GM12878 (cell line): ENCODE data around the gene DIP2B. TPM values are rescaled to one million over a fixed set of nuclear protein-coding genes. Genes with fewer than 3 reads are reported as not detected.

ENCODE experiments used
- ATAC-seq: fragments of 200-7000 bp; cut with Tn5 transposase; 3 replicates; pipeline ENCODE4 v1.9.1; 2020; ENCODE audit warnings: mild to moderate bottlenecking, moderate library complexity
- BruUV-seq: library from RNA; stranded (reverse); fragments of 400-500 nt; replicated peaks from 2 replicates; lab custom pipeline; 2021; lab: Mats Ljungman, UMichigan
- CTCF ChIA-PET: fragments of 300-600 bp; sonication (Branson Sonifier 250); formaldehyde crosslinking; extraction: SDS; loops from one replicate; lab custom pipeline; 2021; ENCODE audit warnings: inconsistent platforms; lab: Yijun Ruan, JAX
- POLR2A ChIA-PET: fragments of 350-600 bp; formaldehyde crosslinking; extraction: SDS; loops from one replicate; lab custom pipeline; 2021; ENCODE audit warnings: inconsistent platforms; lab: Charles Lee
- RAD21 ChIA-PET: fragments of 300-600 bp; sonication (Branson Sonifier 250); formaldehyde crosslinking; loops from one replicate; lab custom pipeline; 2023; ENCODE audit warnings: antibody characterized with exemption; ENCODE audit not compliant: unreplicated experiment; lab: Charles Lee
- SMC1A ChIA-PET: fragments of 300-600 bp; sonication (Branson Sonifier 250); formaldehyde crosslinking; loops from one replicate; lab custom pipeline; 2023; ENCODE audit not compliant: unreplicated experiment, uncharacterized antibody; lab: Charles Lee
- DNase-seq: peaks from one replicate; pipeline ENCODE4 v3.0.0-alpha.2; 2011; ENCODE audit warnings: low read depth, low spot score
- FAIRE-seq: peaks from 3 replicates; lab custom pipeline; 2011; peaks lifted over from hg19 to GRCh38; lab: Jason Lieb, UNC
- H2AFZ ChIP-seq: 2 replicates; pipeline ENCODE4 v1.6.0; 2011; ENCODE audit warnings: low read depth, low read length, control low read depth; ENCODE audit not compliant: control insufficient read depth
- H3K27ac ChIP-seq: 2 replicates; pipeline ENCODE4 v1.5.1; 2011; ENCODE audit warnings: control low read depth; ENCODE audit not compliant: control insufficient read depth, insufficient read depth
- H3K27me3 ChIP-seq, 2 experiments: replicated peaks in 1 of 2; 2 replicates each; pipeline versions ENCODE4 v1.6.0 to v1.6.1; 2011; ENCODE audit warnings: low read length in 1 of 2; ENCODE audit not compliant: control insufficient read depth in 2 of 2, insufficient read depth in 2 of 2
- H3K36me3 ChIP-seq, 2 experiments: 2 replicates each; pipeline ENCODE4 v1.5.1; 2011; ENCODE audit warnings: low read length in 1 of 2; ENCODE audit not compliant: control insufficient read depth in 2 of 2, insufficient read depth in 2 of 2
- H3K4me1 ChIP-seq: 2 replicates; pipeline ENCODE4 v1.6.1; 2011; ENCODE audit warnings: mild to moderate bottlenecking, low read length, moderate library complexity, mixed read lengths; ENCODE audit not compliant: control insufficient read depth, insufficient read depth
- H3K4me2 ChIP-seq: 2 replicates; pipeline ENCODE4 v1.6.0; 2011; ENCODE audit warnings: control low read depth; ENCODE audit not compliant: control insufficient read depth, insufficient read depth
- H3K4me3 ChIP-seq: fragments of 200-600 bp; sonication (generic); 2 replicates; pipeline ENCODE4 v1.5.1; 2016
- H3K79me2 ChIP-seq: 2 replicates; pipeline ENCODE4 v1.6.0; 2011; ENCODE audit warnings: low read length; ENCODE audit not compliant: control insufficient read depth, insufficient read depth
- H3K9ac ChIP-seq: 2 replicates; pipeline ENCODE4 v1.8.0; 2011; ENCODE audit warnings: low read length, control low read depth, mixed read lengths; ENCODE audit not compliant: control insufficient read depth, insufficient read depth
- H3K9me3 ChIP-seq: replicated peaks from 3 replicates; pipeline ENCODE4 v1.5.1; 2011; ENCODE audit warnings: mild to moderate bottlenecking, low read length; ENCODE audit not compliant: control insufficient read depth, insufficient read depth
- H4K20me1 ChIP-seq: 2 replicates; pipeline ENCODE4 v1.6.0; 2011; ENCODE audit not compliant: control insufficient read depth, insufficient read depth
- CEBPB ChIP-seq, 2 experiments: fragments of 150-350 bp in 1 of 2; IDR thresholded peaks; 2 replicates each; pipeline ENCODE4 v1.6.1; 2012 to 2014; ENCODE audit warnings: low read depth in 2 of 2, low read length in 2 of 2, borderline replicate concordance in 1 of 2, inconsistent platforms in 1 of 2
- EZH2 ChIP-seq: IDR thresholded peaks from 2 replicates; pipeline ENCODE4 v1.6.1; 2012; ENCODE audit warnings: low read depth, mild to moderate bottlenecking, control low read depth, inconsistent platforms, low read length, borderline replicate concordance; ENCODE audit not compliant: control insufficient read depth
- FOXM1 ChIP-seq: IDR thresholded peaks from 2 replicates; pipeline ENCODE4 v1.6.1; 2012; ENCODE audit warnings: low read depth, mild to moderate bottlenecking, inconsistent platforms, low read length, moderate library complexity
- HCFC1 ChIP-seq: fragments of 150-350 bp; IDR thresholded peaks from 2 replicates; pipeline ENCODE4 v1.6.1; 2014; ENCODE audit warnings: low read length
- NFIC ChIP-seq: IDR thresholded peaks from 2 replicates; pipeline ENCODE4 v1.6.1; 2012; ENCODE audit warnings: low read depth, mild to moderate bottlenecking, inconsistent platforms, low read length, moderate library complexity
- PAX8 ChIP-seq: fragments of 450-650 bp; IDR thresholded peaks from 2 replicates; pipeline ENCODE4 v1.6.1; 2017; ENCODE audit warnings: mild to moderate bottlenecking, moderate library complexity
- RCOR1 ChIP-seq: conservative IDR thresholded peaks from 2 replicates; pipeline ENCODE4 v1.6.1; 2012; ENCODE audit warnings: low read depth, low read length, improper control_type of control experiment
- RUNX3 ChIP-seq: IDR thresholded peaks from 2 replicates; pipeline ENCODE4 v1.6.1; 2012; ENCODE audit warnings: low read length, inconsistent platforms
- TCF12 ChIP-seq: IDR thresholded peaks from 2 replicates; pipeline ENCODE4 v1.6.1; 2011; ENCODE audit warnings: low read depth, mild to moderate bottlenecking, low read length
- YBX1 ChIP-seq: fragments of 450-650 bp; IDR thresholded peaks from 2 replicates; pipeline ENCODE4 v1.6.1; 2016; ENCODE audit warnings: antibody characterized with exemption
- YY1 ChIP-seq: IDR thresholded peaks from 2 replicates; pipeline ENCODE4 v1.6.1; 2011; ENCODE audit warnings: low read depth, mild to moderate bottlenecking, low read length
- ZNF24 ChIP-seq: fragments of 450-650 bp; IDR thresholded peaks from 2 replicates; pipeline ENCODE4 v1.6.1; 2017; ENCODE audit warnings: antibody characterized with exemption, mild to moderate bottlenecking
- ZNF384 ChIP-seq: IDR thresholded peaks from 2 replicates; pipeline ENCODE4 v1.6.1; 2012; ENCODE audit warnings: low read depth, mild to moderate bottlenecking, low read length, improper control_type of control experiment, borderline replicate concordance
- ZZZ3 ChIP-seq: IDR thresholded peaks from 2 replicates; pipeline ENCODE4 v1.6.1; 2011; ENCODE audit warnings: low read depth; ENCODE audit not compliant: control insufficient read depth, insufficient read length
- WGBS: methylation state at CpG from one replicate; pipeline ENCODE4 v1.1.6; 2016; ENCODE audit warnings: low lambda C conversion rate; ENCODE audit not compliant: insufficient replicate concordance, insufficient coverage; ENCODE audit errors: missing lambda C conversion rate; 5-methylcytosine and 5-hydroxymethylcytosine counted together
- in situ Hi-C: fragments of 300-500 bp; cut with MboI; formaldehyde crosslinking; loops from 9 replicates; pipeline ENCODE4 v1.14.3; 2018; ENCODE audit warnings: mixed read lengths
- intact Hi-C: fragments of 100-400 bp; cut with micrococcal nuclease; formaldehyde crosslinking; loops from one replicate; pipeline ENCODE4 v1.14.2; 2022; ENCODE audit not compliant: unreplicated experiment
- polyA plus RNA-seq, 11 experiments: library from polyadenylated mRNA; depleted of rRNA in 4 of 11; unstranded in 6 of 11; stranded (reverse) in 5 of 11; fragments of >200 nt; fragmentation: Nextera tagmentation in 4 of 11; fragmentation: Illumina TruSeq in 1 of 11; extraction: Ambion mirVana in 4 of 11; extraction: Trizol in 1 of 11; gene quantifications; 1 replicate in 1 of 11; 2 replicates in 10 of 11; pipeline versions ENCODE4 v1.2.1 to v1.2.3, GENCODE V29; 2011 to 2016; ENCODE audit warnings: inconsistent platforms in 2 of 11, missing spikeins in 2 of 11, low read depth in 1 of 11
- total RNA-seq, 4 experiments: library from RNA; depleted of rRNA in 3 of 4; stranded (reverse); fragments of >200 nt in 3 of 4; fragmentation: Illumina TruSeq in 1 of 4; extraction: Trizol in 1 of 4; gene quantifications; 2 replicates each; pipeline versions ENCODE4 v1.2.1 to v1.2.3, GENCODE V29; 2013 to 2021
- TF ChIP-seq, protein P1 (sequence below): IDR thresholded peaks from 2 replicates; pipeline ENCODE4 v1.6.1; 2012; ENCODE audit warnings: low read depth, low read length, improper control_type of control experiment
- TF ChIP-seq, protein P2 (sequence below): fragments of 450-650 bp; IDR thresholded peaks from 2 replicates; pipeline ENCODE4 v1.6.1; 2017; ENCODE audit warnings: borderline replicate concordance
- TF ChIP-seq, protein P3 (sequence below): fragments of 450-650 bp; IDR thresholded peaks from 2 replicates; pipeline ENCODE4 v1.6.1; 2017; ENCODE audit warnings: mild to moderate bottlenecking

The DIP2B gene
- total and polyA plus RNA-seq, 10 of the 15 experiments (the other 5 are each of a cell fraction or from before 2014, with no cell fraction given): 4.5 to 30.0 (median 18.6) TPM

DNA sequence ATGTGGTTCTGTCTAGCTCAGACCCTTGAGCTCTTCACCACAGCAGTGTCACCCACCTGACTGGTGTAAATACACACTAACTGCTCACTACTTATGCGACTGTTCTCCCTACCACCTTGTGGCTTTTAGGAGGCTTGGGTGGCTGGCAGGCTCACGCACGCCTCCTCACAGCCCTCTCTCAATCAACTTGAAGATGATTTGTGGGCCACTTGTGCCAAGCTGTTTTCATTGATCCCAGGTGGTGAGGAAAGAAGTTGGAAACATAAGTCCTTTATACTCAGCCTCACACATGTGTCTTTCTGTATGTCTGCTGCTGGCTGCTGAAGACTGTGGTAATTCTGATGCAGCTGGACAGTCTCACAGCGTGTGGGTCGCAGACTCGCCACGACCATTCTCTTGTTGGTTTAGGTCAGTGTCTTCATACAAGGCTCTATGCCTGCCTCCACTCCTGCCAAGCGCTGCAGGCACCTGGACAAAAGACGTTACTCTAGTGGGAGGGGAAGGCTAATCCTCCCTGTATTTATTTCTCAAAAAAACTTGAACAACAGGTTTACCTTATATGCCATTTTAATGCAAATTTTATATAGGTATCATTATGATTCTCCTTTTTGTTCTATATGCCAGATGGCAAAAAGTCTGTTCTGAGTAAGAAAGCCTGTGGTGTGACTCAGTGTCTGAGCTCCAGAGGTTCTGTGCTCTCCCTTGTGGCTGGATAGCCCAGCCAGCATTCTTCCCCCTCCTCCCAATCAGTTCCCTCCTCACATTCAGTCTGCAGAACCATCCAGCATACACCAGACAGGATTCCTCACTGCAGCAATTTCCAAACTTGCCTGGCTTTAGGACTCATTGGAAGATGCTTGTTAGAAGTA is 115.6 kb downstream of the DIP2B start (continued):
- TF ChIP-seq RUNX3 (peak; percentile 56), NFIC (peak; percentile 48; the same call in 1 of the 2 replicates), TCF12 (0 out of 2 replicates have a peak, but pooled peaks have one; percentile 51), YY1 (no peak), RCOR1 (no peak), CEBPB (IDR thresholded peaks at IDR 0.05; ENCODE audit: borderline replicate concordance in 1 of 2, low read depth in 2 of 2, low read length in 2 of 2) (no peak), ZNF384 (no peak), FOXM1 (no peak), ZZZ3 (no peak)
- TF ChIP-seq, protein P1, sequence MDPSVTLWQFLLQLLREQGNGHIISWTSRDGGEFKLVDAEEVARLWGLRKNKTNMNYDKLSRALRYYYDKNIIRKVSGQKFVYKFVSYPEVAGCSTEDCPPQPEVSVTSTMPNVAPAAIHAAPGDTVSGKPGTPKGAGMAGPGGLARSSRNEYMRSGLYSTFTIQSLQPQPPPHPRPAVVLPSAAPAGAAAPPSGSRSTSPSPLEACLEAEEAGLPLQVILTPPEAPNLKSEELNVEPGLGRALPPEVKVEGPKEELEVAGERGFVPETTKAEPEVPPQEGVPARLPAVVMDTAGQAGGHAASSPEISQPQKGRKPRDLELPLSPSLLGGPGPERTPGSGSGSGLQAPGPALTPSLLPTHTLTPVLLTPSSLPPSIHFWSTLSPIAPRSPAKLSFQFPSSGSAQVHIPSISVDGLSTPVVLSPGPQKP: no peak
- TF ChIP-seq, all 136 proteins: peak for 6

- no peak overlapping the region for H2AFZ ChIP-seq
- DNase-seq: no peak
- H3K4me3 ChIP-seq: no peak overlapping the region
- ChIA-PET SMC1A (interaction anchor here (1.0 to 2.9 kb wide), 4 partner anchors 13 to 116 kb away, joined by 3 to 21 read pairs (median 3); partner anchors contain the start of gene DIP2B), RAD21 (interaction anchor here (0.8 to 1.1 kb wide), 3 partner anchors 101 to 116 kb away, joined by 3 to 5 read pairs (median 3); partner anchors contain the start of gene DIP2B), CTCF (interaction anchor here (0.8 to 1.9 kb wide), 6 partner anchors 17 to 144 kb away, joined by 3 to 5 read pairs (median 4); no protein-coding TSS in a partner anchor), POLR2A (interaction anchor here (1.2 to 1.3 kb wide), 2 partner anchors 34 to 109 kb away, joined by 3 to 6 read pairs; no protein-coding TSS in a partner anchor)
- H4K20me1 ChIP-seq: 0 out of 2 replicates have a peak, but pooled peaks cover 2% of the 10 kb centered on the region
- no peak overlapping the region for H3K27ac ChIP-seq
- no peak for FAIRE-seq
- BruUV-seq: no TSS peak
- H3K36me3 ChIP-seq: no peaks in the 10 kb centered on the region
- H3K27me3 ChIP-seq: no peaks in the 10 kb centered on the region
- intact Hi-C loops: no loop called here
- H3K9ac ChIP-seq: no peak overlapping the region
- no peak; the same call in 2 of the 3 replicates for ATAC-seq
- 53% methylated on average over 1 of the region's 1 CpG for WGBS
- no peaks in the 10 kb centered on the region for H3K9me3 ChIP-seq
- in situ Hi-C loops: no loop called here
- H3K4me1 ChIP-seq: peaks cover 18% of the 10 kb centered on the region
- peaks cover 20% of the 10 kb centered on the region for H3K79me2 ChIP-seq
- no peak overlapping the region for H3K4me2 ChIP-seq
- TF ChIP-seq, protein P2, sequence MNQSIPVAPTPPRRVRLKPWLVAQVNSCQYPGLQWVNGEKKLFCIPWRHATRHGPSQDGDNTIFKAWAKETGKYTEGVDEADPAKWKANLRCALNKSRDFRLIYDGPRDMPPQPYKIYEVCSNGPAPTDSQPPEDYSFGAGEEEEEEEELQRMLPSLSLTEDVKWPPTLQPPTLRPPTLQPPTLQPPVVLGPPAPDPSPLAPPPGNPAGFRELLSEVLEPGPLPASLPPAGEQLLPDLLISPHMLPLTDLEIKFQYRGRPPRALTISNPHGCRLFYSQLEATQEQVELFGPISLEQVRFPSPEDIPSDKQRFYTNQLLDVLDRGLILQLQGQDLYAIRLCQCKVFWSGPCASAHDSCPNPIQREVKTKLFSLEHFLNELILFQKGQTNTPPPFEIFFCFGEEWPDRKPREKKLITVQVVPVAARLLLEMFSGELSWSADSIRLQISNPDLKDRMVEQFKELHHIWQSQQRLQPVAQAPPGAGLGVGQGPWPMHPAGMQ: no peak
- TF ChIP-seq EZH2: no peak
- no peak for TF ChIP-seq ZNF24
- no peak for TF ChIP-seq YBX1
- TF ChIP-seq, protein P3, sequence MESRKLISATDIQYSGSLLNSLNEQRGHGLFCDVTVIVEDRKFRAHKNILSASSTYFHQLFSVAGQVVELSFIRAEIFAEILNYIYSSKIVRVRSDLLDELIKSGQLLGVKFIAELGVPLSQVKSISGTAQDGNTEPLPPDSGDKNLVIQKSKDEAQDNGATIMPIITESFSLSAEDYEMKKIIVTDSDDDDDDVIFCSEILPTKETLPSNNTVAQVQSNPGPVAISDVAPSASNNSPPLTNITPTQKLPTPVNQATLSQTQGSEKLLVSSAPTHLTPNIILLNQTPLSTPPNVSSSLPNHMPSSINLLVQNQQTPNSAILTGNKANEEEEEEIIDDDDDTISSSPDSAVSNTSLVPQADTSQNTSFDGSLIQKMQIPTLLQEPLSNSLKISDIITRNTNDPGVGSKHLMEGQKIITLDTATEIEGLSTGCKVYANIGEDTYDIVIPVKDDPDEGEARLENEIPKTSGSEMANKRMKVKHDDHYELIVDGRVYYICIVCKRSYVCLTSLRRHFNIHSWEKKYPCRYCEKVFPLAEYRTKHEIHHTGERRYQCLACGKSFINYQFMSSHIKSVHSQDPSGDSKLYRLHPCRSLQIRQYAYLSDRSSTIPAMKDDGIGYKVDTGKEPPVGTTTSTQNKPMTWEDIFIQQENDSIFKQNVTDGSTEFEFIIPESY: no peak
- TF ChIP-seq HCFC1: no peak
- TF ChIP-seq PAX8: no peak
Observed at GRCh38 chr12:50620978-50621360, 116.2 kb downstream of the DIP2B start.
